Common myeloid progenitor, CD34-positive (primary cell): Measurements from ENCODE around the gene RSAD2.

Experiments used
- CTCF ChIA-PET: fragments of 350-600 bp; sonication (Branson Sonifier 250); formaldehyde crosslinking; loops from one replicate; lab custom pipeline; 2021; ENCODE audit warnings: antibody characterized with exemption; lab: Charles Lee
- POLR2A ChIA-PET: fragments of 350-600 bp; sonication (Branson Sonifier 250); formaldehyde crosslinking; loops from one replicate; lab custom pipeline; 2021; ENCODE audit warnings: antibody characterized with exemption; lab: Charles Lee
- DNase-seq, 3 donors: peaks; one replicate each; pipeline versions ENCODE4 v3.0.0 to v3.0.0-alpha.2; 2013
- H3K27ac ChIP-seq, 2 experiments: 1 replicate in 1 of 2; 2 replicates in 1 of 2; pipeline ENCODE4 v1.7.0; 2013; ENCODE audit warnings: inconsistent platforms in 2 of 2, low read length in 2 of 2, mild to moderate bottlenecking in 2 of 2, low read depth in 1 of 2, moderate library complexity in 1 of 2; ENCODE audit not compliant: severe bottlenecking in 2 of 2, insufficient read depth in 1 of 2, poor library complexity in 1 of 2
- H3K27me3 ChIP-seq, 5 experiments: replicated peaks in 2 of 5; 1 replicate in 3 of 5; 2 replicates in 2 of 5; pipeline versions ENCODE4 v1.6.1 to v1.7.0; 2013; ENCODE audit warnings: low read length in 4 of 5, mild to moderate bottlenecking in 2 of 5, moderate library complexity in 2 of 5, inconsistent platforms in 1 of 5; ENCODE audit not compliant: insufficient read depth in 5 of 5, control insufficient read depth in 4 of 5
- H3K36me3 ChIP-seq, 4 experiments: 1 replicate in 2 of 4; 2 replicates in 2 of 4; pipeline versions ENCODE4 v1.6.1 to v1.7.0; 2013; ENCODE audit warnings: low read length in 3 of 4, control low read depth in 1 of 4, mild to moderate bottlenecking in 1 of 4; ENCODE audit not compliant: control insufficient read depth in 4 of 4, insufficient read depth in 4 of 4
- H3K4me1 ChIP-seq, 4 experiments: 1 replicate in 3 of 4; 2 replicates in 1 of 4; pipeline versions ENCODE4 v1.6.1 to v1.7.1; 2013; ENCODE audit warnings: low read length in 3 of 4, mild to moderate bottlenecking in 3 of 4, control low read depth in 1 of 4, inconsistent platforms in 1 of 4, moderate library complexity in 1 of 4; ENCODE audit not compliant: control insufficient read depth in 4 of 4, insufficient read depth in 4 of 4; ENCODE audit errors: control extremely low read depth in 1 of 4
- H3K4me3 ChIP-seq, 7 experiments: 1 replicate in 4 of 7; 2 replicates in 3 of 7; pipeline versions ENCODE4 v1.5.1 to v1.7.0; 2013; ENCODE audit warnings: mild to moderate bottlenecking in 7 of 7, low read length in 6 of 7, moderate library complexity in 6 of 7, inconsistent platforms in 2 of 7, low read depth in 2 of 7, control low read depth in 1 of 7; ENCODE audit not compliant: insufficient read depth in 4 of 7, control insufficient read depth in 1 of 7; ENCODE audit errors: extremely low read depth in 1 of 7
- H3K9me3 ChIP-seq, 5 experiments: 1 replicate in 4 of 5; 2 replicates in 1 of 5; pipeline versions ENCODE4 v1.6.1 to v1.7.1; 2013; ENCODE audit warnings: low read length in 4 of 5, mild to moderate bottlenecking in 2 of 5, inconsistent platforms in 1 of 5, low read depth in 1 of 5, moderate library complexity in 1 of 5; ENCODE audit not compliant: control insufficient read depth in 4 of 5, insufficient read depth in 2 of 5; ENCODE audit errors: control extremely low read depth in 1 of 5
- WGBS: methylation state at CpG from one replicate; pipeline ENCODE4 v1.1.5; 2013; ENCODE audit not compliant: insufficient coverage; 5-methylcytosine and 5-hydroxymethylcytosine counted together

The RSAD2 gene

DNA sequence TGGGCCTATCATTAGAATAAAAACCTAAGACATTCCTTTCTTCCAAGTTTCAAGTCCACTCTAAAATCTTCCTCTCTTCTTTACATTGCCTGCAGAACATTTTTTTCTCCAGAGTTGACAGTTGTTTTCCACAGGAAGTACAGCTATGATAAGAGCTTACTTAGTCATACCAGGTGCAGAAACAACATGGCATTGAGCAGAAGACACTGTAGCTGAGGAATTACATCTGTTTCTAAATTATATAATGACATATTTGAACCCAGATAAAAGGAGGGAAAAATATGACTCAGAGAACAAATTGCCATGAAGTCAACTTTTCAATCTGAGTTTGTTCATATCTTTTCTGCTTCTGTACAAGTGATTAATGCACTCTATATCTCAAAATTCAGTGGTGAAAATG is 42.1 kb upstream of the RSAD2 start:
- H3K9me3 ChIP-seq: peaks cover 6 to 52% (median 20%) of the 10 kb centered on the region in 5 experiments
- peaks cover 0 to 2% (median 0%) of the 10 kb centered on the region in 4 experiments for H3K4me1 ChIP-seq
- no peak overlapping the region for H3K27ac ChIP-seq
- H3K4me3 ChIP-seq: no peak overlapping the region
- CTCF ChIA-PET: interaction anchor here (1.2 to 1.3 kb wide), 2 partner anchors 9 to 12 kb away, joined by 3 read pairs; no protein-coding TSS in a partner anchor
- DNase-seq: peak in 2 of 3 donors; percentile 24 to 54
- H3K27me3 ChIP-seq: no peaks in the 10 kb centered on the region
- H3K36me3 ChIP-seq: no peaks in the 10 kb centered on the region
- POLR2A ChIA-PET: no interaction called here

DNA sequence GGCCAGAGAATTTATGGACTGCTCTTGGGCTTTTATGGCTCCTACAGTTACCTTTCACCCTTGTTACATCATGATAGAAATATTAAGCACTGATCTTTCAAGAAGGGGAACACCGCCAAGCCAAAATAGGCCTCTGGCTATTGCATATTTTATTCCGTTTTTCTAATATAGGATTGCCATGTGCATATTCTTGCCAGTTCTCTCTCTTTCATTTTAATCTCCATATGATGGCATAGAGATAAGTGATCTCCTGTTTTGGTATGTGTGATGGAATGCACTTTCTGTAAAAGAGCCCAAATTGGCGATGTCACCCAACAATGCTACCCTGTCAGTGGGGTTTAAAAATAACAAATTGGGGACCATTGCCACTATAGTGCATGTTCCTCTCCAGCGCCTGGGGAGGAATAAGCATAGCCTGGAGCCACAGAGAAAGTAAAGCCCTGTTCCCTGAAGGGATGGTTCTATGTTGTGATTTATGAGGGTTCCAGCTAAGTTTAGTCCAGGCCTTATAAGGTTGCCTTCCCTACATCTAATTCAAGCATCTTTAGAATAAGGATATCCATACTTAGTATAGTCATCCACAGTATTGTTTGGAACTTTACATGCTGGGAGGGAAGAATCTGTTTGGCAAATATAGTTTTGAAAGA is 38.8 kb upstream of the RSAD2 start:
- Histone ChIP-seq H3K27me3 (no peaks in the 10 kb centered on the region), H3K9me3 (peaks cover 11 to 63% (median 23%) of the 10 kb centered on the region in 5 experiments), H3K36me3 (no peaks in the 10 kb centered on the region), H3K4me1 (peaks cover 0 to 2% (median 0%) of the 10 kb centered on the region in 4 experiments), H3K4me3 (no peak overlapping the region), H3K27ac (no peak overlapping the region)
- WGBS: 90% methylated on average over 2 of the region's 4 CpGs
- ChIA-PET CTCF (no interaction called here), POLR2A (no interaction called here)
- no peak for DNase-seq

DNA sequence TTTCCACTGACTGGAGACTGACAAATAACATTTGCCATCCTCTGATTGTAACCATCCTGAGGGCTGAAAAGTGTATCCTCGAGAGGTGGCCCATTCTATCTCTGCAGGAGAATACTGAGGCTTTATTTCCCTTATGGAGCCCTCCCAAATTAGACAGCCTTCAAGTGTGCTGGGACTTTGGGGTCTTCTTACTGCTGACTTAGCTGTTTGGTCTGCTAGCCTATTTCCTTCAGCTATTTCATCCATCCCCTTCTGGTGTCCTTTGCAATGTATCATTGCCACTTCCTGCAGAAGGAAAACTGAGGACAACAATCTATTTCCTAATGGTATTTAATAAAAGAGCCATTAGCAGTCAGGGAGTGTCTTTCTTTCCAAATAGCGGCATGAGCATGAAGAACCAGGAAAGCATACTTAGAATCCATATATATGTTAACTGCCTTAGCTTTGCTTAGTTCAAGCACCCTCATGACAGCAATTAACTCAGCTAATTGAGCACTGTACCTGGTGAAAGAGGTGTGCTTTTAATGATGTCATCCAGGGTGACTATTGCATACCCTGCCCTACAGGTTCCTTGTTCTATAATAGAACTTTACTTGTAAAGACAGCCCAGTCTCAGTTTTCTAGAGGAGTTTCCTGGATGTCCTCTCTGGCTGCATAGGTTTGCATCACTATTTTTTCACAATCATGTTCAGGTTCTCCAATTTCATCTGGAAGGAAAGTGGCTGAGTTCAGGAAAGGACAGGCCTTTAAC is 35.9 kb upstream of the RSAD2 start:
- Histone ChIP-seq H3K4me1 (no peaks in the 10 kb centered on the region), H3K27me3 (no peaks in the 10 kb centered on the region), H3K9me3 (peaks cover 9 to 81% (median 45%) of the 10 kb centered on the region in 5 experiments), H3K27ac (no peak overlapping the region), H3K36me3 (peaks cover 3 to 9% (median 5%) of the 10 kb centered on the region in 4 experiments), H3K4me3 (no peak overlapping the region)
- POLR2A ChIA-PET: no interaction called here
- CTCF ChIA-PET: no interaction called here
- WGBS: 90% methylated on average over 1 of the region's 2 CpGs
- DNase-seq: no peak

DNA sequence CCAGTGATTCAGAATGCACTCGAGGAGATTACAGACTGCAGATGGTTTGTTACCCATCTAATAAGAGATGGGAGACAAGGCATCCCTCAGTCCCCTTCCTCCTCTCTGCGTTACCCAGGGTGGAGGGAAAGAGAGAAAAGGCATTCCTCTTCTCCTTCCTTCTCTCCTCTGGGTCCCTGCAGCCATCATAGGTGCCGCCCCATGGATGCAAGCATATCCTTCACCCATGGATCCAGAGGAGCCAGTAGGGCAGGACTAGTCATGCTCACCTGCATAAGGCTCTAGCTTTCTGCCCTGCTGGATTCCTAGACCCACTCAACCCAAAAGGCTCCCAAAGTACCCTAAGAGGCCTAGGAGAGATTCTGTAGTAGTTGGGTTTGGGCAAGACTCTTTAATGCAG is 32.3 kb upstream of the RSAD2 start:
- CTCF ChIA-PET: interaction anchor here (1.0 kb wide), 1 partner anchor 9 kb away, joined by 3 read pairs; no protein-coding TSS in a partner anchor

DNA sequence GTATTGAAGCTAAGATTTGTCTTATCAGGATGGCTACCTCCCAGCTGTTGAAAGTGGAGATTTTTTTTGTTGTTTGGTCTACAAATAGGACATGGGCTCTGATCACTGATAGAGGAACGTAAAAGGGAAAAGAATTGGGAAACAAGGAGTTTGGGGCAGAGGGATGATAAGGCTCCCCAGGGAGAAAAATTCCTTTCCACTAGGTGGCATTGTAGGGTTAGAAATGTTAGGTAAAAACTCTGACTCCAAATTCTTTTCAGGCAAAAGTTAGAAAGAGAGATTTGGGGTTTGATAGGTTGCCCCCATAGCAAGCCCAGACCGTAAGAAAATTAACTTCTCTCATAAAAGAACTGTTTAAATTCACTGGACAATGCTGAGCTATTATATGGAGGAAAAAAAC is 31.7 kb upstream of the RSAD2 start:
- CTCF ChIA-PET: interaction anchor here (1.0 kb wide), 1 partner anchor 8 kb away, joined by 3 read pairs; no protein-coding TSS in a partner anchor
- DNase-seq: no peak
- H3K4me1 ChIP-seq: peaks cover 0 to 3% (median 0%) of the 10 kb centered on the region in 4 experiments
- H3K27me3 ChIP-seq: no peaks in the 10 kb centered on the region
- POLR2A ChIA-PET: interaction anchor here (1.0 kb wide), 1 partner anchor 11 kb away, joined by 4 read pairs; no protein-coding TSS in a partner anchor
- H3K36me3 ChIP-seq: peaks cover 19 to 46% (median 40%) of the 10 kb centered on the region in 4 experiments
- H3K9me3 ChIP-seq: peaks cover 12 to 83% (median 59%) of the 10 kb centered on the region in 5 experiments
- 83% methylated on average over 1 of the region's 2 CpGs for WGBS
- H3K4me3 ChIP-seq: no peak overlapping the region
- H3K27ac ChIP-seq: no peak overlapping the region

More for the DNA sequence above, 32.3 kb upstream of the RSAD2 start:
- H3K36me3 ChIP-seq: peaks cover 16 to 41% (median 34%) of the 10 kb centered on the region in 4 experiments
- no peak overlapping the region for H3K27ac ChIP-seq
- peaks cover 0 to 3% (median 0%) of the 10 kb centered on the region in 4 experiments for H3K4me1 ChIP-seq
- peaks cover 12 to 87% (median 60%) of the 10 kb centered on the region in 5 experiments for H3K9me3 ChIP-seq
- H3K27me3 ChIP-seq: no peaks in the 10 kb centered on the region
- POLR2A ChIA-PET: interaction anchor here (1.0 kb wide), 1 partner anchor 12 kb away, joined by 4 read pairs; no protein-coding TSS in a partner anchor
- H3K4me3 ChIP-seq: no peak overlapping the region
- DNase-seq: peak; percentile 44 to 73 (median 68)
- WGBS: no CpG with 5 or more reads among the region's 3 CpGs

DNA sequence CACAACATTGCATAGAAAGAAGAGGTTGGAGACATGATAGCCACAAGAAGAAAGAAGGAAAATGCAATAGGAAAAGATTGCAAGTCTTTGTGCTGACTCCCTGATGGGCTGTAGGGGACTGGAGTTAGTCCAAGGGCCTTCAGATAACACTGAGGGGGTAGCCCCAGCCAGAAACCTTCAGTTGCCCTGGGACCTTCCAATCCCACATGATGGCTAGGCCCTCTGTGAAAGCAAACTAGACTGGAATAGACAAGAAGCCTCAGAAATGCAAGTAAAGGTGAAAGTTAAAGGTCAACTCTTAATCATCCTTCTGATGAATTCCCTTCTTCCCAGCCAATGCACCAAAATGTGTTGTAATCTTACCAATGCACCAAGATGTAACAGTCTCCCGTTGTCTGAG is 31.0 kb upstream of the RSAD2 start:
- Histone ChIP-seq H3K36me3 (peaks cover 23 to 53% (median 47%) of the 10 kb centered on the region in 4 experiments), H3K27me3 (no peaks in the 10 kb centered on the region), H3K4me3 (peak overlapping the region in 1 of 7 experiments; percentile 21), H3K27ac (no peak overlapping the region), H3K9me3 (peaks cover 13 to 84% (median 59%) of the 10 kb centered on the region in 5 experiments), H3K4me1 (peaks cover 0 to 3% (median 0%) of the 10 kb centered on the region in 4 experiments)
- DNase-seq: no peak
- no CpG with 5 or more reads among the region's 1 CpG for WGBS
- POLR2A ChIA-PET: no interaction called here
- CTCF ChIA-PET: interaction anchor here (0.6 to 2.5 kb wide), 2 partner anchors 10 to 12 kb away, joined by 3 to 8 read pairs; no protein-coding TSS in a partner anchor
